ENCODE results near the gene PPDPF. TPM values are rescaled to one million over a fixed set of nuclear protein-coding genes. Genes with fewer than 3 reads are reported as not detected.
A peak's percentile ranks its signal among the peaks of the same experiment; 100 is the strongest.

PPDPF gene
- total and polyA plus RNA-seq, 2 of the 8 experiments (the other 6 are each of a cell fraction or from before 2014, with no cell fraction given) = 30.5 to 138 TPM

DNA sequence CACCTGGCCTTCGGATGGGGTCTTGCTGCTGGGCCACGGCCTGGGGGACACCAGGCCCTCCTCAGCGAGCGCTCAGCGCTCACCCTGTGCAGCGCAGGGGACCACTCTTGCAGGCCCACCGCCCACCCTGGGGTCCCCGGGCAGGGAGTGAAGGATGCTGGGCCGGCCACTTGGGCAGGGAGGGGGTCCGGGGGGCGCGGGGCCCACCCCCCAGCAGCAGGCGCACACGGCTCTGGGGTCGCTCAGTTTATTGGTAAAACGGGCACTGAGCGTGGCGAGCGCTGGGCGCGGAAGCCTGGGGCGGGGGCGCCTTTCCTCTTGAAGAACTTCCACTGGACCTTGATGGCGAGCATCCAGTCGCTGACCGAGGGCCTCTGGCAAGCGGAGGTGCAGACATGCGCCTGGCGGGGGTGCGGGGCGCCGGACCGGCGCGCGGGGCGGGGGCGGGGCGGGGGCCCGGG lies 32.8 kb upstream of the PPDPF start:
- no peak overlapping the region for H2AK5ac ChIP-seq (ENCODE audit: low read depth, low read length)
- H2BK12ac ChIP-seq (ENCODE audit: low read depth, low read length) = no peak overlapping the region
- no peak overlapping the region; the same call in 1 of the 2 replicates for H2BK20ac ChIP-seq (ENCODE audit: low read length)
- no peak overlapping the region for H2BK120ac ChIP-seq (replicated peaks; ENCODE audit: low read depth, low read length)
- WGBS, 2 experiments (ENCODE audit: extremely low coverage in 1 of 2, insufficient coverage in 1 of 2, insufficient read length in 1 of 2, insufficient replicate concordance in 2 of 2, low coverage in 1 of 2, low lambda C conversion rate in 2 of 2, missing lambda C conversion rate in 1 of 2) = 44% methylated on average over 21 of the region's 40 CpGs; no CpG with 5 or more reads in 1 of the 2 experiments
- H3K23ac ChIP-seq (ENCODE audit: insufficient read length) = no peak overlapping the region
- H3K14ac ChIP-seq (ENCODE audit: insufficient read length) = no peak overlapping the region
- no peak overlapping the region for H3K56ac ChIP-seq (replicated peaks; ENCODE audit: insufficient read length, low read depth, low read length)
- no peak overlapping the region for H2BK5ac ChIP-seq (ENCODE audit: low read depth, low read length)
- H3K4me3 ChIP-seq (ENCODE audit: extremely low read depth in 1 of 4, insufficient read depth in 2 of 4, low read depth in 3 of 4, low read length in 4 of 4) = peak overlapping the region in 2 of 4 experiments; percentile 14 to 51; a peak in 3 of 8 replicates
- TF ChIP-seq TAF7 (optimal IDR thresholded peaks at IDR 0.05; ENCODE audit: borderline replicate concordance, low read depth, low read length) (no peak), KDM4A (IDR thresholded peaks at IDR 0.05; ENCODE audit: low read depth, low read length, severe bottlenecking) (peak; percentile 13), EZH2 (IDR thresholded peaks at IDR 0.05; ENCODE audit: low read depth, low read length, severe bottlenecking) (no peak), BACH1 (IDR thresholded peaks at IDR 0.05; ENCODE audit: low read length) (no peak), GABPA (IDR thresholded peaks at IDR 0.05; ENCODE audit: borderline replicate concordance, insufficient read depth, low read length) (0 out of 2 replicates have a peak, but pooled peaks have one; percentile 9), SUZ12 (IDR thresholded peaks at IDR 0.05; ENCODE audit: low read length) (peak; percentile 40; the same call in 1 of the 2 replicates)
- no peaks in the 10 kb centered on the region for H3K79me1 ChIP-seq (ENCODE audit: low read depth, low read length)
- H3K4me1 ChIP-seq (replicated peaks in 1 of 4; ENCODE audit: control insufficient read depth in 3 of 4, insufficient read depth in 4 of 4, low read length in 3 of 4) = peaks cover 0 to 17% (median 6%) of the 10 kb centered on the region in 4 experiments; a peak in 5 of 7 replicates
- no peaks in the 10 kb centered on the region for H3K79me2 ChIP-seq (ENCODE audit: control insufficient read depth in 1 of 2, insufficient read depth in 2 of 2, low read length in 2 of 2)
- peak overlapping the region; percentile 63 to 65 for H3K4me2 ChIP-seq (ENCODE audit: insufficient read depth in 1 of 2, low read depth in 2 of 2, low read length in 2 of 2)
- H4K91ac ChIP-seq (replicated peaks; ENCODE audit: insufficient read length, low read length) = peak overlapping the region; percentile 25
- no peak overlapping the region for H3K9ac ChIP-seq (replicated peaks in 1 of 4; ENCODE audit: extremely low read depth in 1 of 4, low read depth in 3 of 4, low read length in 3 of 4)
- no peak overlapping the region for H3K27ac ChIP-seq (ENCODE audit: low read depth, low read length)
- peak overlapping the region; percentile 51; the same call in 1 of the 2 replicates for H4K8ac ChIP-seq (ENCODE audit: extremely low read depth, insufficient read depth, low read length)
- H3K9me3 ChIP-seq (ENCODE audit: insufficient read depth in 2 of 2, low read depth in 1 of 2, low read length in 1 of 2) = peaks cover 4% of the 10 kb centered on the region in 2 experiments; a peak in 1 of 4 replicates
- ChIA-PET CTCF (ENCODE audit: partially characterized antibody) (interaction anchor here (1.3 to 1.4 kb wide), 2 partner anchors 8 to 11 kb away, joined by 3 to 6 read pairs; no protein-coding TSS in a partner anchor), POLR2A (ENCODE audit: partially characterized antibody) (interaction anchor here (0.7 to 1.5 kb wide), 4 partner anchors 8 to 46 kb away, joined by 3 to 8 read pairs (median 4); no protein-coding TSS in a partner anchor)
- H2AFZ ChIP-seq (ENCODE audit: low read length) = no peak overlapping the region
- H3K27me3 ChIP-seq (replicated peaks in 1 of 4; ENCODE audit: control insufficient read depth in 3 of 4, extremely low read depth in 1 of 4, insufficient read depth in 3 of 4, low read length in 3 of 4) = peaks cover 0 to 21% (median 15%) of the 10 kb centered on the region in 4 experiments; a peak in 6 of 7 replicates
- H2BK15ac ChIP-seq (ENCODE audit: low read length) = no peak overlapping the region
- peaks cover 0 to 7% of the 10 kb centered on the region in 2 experiments for H4K20me1 ChIP-seq (replicated peaks in 1 of 2; ENCODE audit: control insufficient read depth in 1 of 2, insufficient read depth in 2 of 2, low read length in 2 of 2)
- DNase-seq (ENCODE audit: low read depth in 1 of 2, low spot score in 2 of 2) (peak in 1 of 2 experiments; percentile 54), FAIRE-seq (no peak)
- H3K36me3 ChIP-seq (ENCODE audit: control insufficient read depth in 2 of 4, insufficient read depth in 4 of 4, low read length in 3 of 4) = peaks cover 0 to 5% (median 1%) of the 10 kb centered on the region in 4 experiments; a peak in 5 of 8 replicates
- H4K5ac ChIP-seq (ENCODE audit: insufficient read length, low read depth, low read length) = no peak overlapping the region
- H3K18ac ChIP-seq (ENCODE audit: extremely low read depth, low read length) = no peak overlapping the region; the same call in 1 of the 2 replicates
- peaks cover 16% of the 10 kb centered on the region; the same call in 1 of the 2 replicates for H3K23me2 ChIP-seq (ENCODE audit: low read depth, low read length)
- no peak overlapping the region for H3K4ac ChIP-seq (replicated peaks; ENCODE audit: insufficient read length, low read depth, low read length)

Data from H1 (cell line).